GM21526 (cell line): Measurements from ENCODE around the gene HES3.

Source experiments
- ATAC-seq: cut with Tn5 transposase; IDR thresholded peaks from one replicate; pipeline ENCODE4 v1.9.1; 2021; ENCODE audit warnings: moderate library complexity; ENCODE audit not compliant: unreplicated experiment, low FRiP score

The HES3 gene

DNA sequence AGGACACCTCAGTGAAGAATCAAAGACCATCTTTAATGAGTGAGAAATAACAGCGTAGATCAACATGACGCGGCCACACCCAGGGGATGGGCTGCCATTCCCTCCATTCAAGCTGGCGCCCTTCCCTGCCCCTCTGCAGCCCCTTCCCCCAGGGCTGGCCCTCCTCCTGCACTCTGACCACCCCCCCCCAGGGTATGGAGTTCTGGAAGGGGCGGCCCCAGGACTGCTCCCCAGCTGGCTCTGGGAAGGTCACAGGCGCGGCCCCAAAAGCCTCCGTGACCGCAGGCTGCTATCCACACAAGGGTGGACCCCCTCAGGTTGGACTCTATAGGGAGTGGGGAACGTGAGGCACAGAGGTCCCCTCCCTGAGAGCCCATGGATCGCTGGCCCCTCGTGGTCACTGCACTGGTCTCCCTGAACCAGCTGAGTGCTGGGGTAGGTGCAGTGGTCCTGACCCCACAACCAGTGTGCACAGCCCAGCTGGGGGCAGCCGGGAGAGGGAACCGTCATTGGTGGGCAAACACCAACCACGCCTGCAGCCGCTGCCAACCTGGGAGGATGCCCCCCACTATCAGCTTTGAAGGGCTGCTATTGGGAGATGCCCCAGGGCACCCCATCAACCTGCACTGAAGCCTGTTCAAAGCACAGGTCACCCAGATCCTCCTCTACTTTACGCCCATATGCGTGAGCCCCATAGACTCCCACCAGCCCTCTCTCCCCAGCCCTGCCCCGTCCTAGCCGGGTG, 33.0 kb downstream of the HES3 start:
- no peak for ATAC-seq

DNA sequence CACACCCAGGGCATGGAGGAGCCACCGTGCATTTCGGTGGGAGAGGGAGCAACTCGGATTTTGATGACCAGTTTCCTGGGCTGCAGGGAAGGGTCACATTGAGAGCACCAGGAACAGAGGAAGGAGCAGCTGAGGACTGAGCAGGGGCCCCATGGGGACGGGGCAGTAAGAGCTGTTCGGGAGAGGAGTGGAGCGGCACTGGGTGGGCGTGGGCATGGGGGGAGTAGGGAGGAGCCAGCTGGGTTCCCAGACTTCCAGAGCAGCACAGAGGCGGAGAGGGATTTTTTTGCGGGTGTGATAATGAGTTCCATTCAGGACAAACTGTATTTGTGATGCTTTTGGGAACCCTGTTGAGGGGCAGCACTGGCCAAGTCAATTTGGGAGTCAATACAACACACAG, 34.3 kb downstream of the HES3 start:
- no peak for ATAC-seq

DNA sequence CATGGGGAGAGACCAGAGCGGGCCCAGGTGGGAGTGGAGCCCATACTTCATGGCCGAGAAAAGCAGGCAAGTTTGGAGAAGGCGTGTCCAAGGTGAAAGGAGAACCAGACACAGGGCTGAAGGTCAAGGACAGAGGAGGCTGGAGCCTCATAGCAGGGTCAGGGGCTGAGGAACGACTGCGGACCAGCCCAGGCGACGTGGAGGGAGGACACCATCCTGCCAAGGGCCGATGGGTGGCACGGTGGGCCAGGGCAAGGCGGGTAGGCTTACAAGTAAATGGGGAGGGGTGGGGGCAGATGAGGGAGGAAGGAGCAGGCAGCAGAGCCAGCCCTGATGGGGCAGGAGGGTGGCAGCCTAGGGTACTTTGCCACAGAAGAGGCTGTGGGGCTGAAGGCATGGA, 35.1 kb downstream of the HES3 start:
- ATAC-seq, result no peak

DNA sequence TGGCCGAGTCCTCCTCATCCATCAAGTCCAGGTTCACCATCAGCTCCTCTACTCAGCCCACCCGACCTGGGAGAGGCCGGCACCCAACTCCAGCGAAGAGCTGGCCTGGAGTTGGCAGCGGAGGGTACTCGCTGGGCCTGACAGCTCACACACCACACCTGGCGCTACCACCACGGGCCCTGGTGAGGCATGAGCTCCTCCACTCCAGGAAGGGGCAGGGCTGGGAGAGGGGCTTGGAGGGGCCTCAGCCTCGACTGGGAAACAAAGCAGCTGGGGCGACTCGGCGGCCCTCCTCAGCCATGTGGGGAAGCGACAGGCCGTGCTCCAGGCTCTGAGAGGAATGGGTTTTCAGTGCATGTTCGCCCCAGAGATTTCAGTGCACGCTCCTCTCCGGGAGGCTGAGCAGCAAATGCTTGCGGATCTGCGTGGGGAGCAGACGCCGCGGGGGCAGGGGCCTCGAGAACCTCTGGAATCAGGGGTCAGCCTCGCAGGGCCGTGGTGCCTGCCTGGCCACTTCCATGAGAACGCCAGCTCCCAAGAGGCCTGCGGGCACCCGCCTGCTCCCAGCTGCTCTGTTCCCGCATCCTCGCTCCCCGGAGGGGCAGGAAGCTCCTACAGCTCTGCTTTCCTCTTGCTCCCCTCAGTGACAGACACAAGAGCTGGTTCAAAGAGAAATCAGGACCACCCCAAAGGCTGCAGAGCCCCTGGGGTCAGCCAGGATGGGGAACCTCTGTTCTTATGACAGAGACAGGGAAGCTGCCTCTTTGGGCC, 35.8 kb downstream of the HES3 start:
- no peak for ATAC-seq

DNA sequence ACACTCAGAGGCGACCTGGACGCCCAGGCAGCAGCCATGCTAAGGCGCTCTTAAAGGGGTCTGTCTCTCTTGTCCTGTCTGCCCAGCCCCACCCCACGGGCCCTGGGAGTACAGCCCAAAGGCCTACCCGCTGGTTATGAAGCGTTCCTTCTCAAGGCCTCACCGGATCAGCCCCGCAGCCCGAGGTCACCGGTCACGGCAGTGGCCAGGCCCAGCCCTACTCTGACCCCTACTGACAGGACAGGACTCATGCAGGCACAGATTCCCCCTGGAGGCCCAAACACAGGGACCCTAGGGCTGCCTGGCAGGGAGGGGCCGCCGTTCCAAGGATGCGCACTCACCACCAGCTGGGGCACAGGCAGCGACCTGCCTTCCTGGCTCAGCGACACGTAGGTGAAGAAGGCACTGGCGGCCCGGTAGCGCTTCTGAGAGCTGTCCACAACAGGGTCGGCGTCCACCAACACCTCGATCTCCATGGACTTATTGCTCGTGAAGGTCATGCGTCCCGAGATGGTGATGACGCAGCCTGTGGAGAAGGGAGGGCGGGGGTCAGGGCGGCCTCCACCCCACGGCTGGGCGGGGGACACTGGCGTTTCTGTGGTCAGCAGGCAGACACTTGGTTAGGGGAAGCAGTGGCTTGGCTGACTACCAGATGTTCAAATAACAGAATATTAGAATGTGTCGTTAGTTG, 36.9 kb downstream of the HES3 start:
- no peak for ATAC-seq

DNA sequence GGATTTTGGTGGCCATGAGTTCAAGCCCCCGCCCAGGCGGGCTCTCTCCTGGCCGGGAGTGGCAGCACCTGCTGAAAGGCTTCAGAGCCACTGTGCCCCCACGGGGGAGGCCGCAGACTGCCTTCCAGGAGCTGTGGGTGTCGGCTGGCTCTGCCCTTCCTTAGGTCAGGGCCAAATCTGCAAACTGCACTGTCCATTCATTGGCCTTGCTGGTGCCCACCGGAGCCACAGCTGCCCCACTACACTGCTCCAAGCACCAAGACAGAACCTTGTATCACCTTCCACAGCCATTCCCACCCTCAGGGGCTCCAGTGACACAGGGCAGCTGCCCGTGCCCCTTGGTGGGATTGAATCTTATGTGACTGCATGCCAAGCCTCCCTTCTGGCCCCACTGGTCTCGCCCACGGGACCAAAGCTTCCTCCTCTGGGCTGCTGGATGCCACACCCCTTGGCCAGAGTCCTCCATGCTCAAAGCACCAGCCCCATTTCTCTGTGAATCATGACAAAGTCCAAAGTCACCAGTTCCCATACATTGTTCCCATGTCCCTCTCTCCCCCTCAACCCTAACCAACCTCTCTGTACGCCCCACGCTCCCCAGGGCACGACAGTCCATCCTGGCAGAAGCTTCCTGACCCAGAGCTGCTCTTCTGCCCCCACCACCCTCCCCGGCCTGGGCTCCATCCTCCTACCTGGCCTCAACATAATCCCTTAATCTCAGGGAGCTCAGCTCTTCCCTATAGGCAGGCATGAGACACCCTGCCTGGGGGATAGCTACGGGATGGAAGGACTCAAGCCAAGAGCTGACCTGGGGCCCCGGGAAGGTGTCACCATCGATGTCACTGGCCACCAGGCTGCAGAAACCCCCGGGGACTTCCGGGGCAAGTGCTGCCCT, 37.8 kb downstream of the HES3 start:
- no peak for ATAC-seq

DNA sequence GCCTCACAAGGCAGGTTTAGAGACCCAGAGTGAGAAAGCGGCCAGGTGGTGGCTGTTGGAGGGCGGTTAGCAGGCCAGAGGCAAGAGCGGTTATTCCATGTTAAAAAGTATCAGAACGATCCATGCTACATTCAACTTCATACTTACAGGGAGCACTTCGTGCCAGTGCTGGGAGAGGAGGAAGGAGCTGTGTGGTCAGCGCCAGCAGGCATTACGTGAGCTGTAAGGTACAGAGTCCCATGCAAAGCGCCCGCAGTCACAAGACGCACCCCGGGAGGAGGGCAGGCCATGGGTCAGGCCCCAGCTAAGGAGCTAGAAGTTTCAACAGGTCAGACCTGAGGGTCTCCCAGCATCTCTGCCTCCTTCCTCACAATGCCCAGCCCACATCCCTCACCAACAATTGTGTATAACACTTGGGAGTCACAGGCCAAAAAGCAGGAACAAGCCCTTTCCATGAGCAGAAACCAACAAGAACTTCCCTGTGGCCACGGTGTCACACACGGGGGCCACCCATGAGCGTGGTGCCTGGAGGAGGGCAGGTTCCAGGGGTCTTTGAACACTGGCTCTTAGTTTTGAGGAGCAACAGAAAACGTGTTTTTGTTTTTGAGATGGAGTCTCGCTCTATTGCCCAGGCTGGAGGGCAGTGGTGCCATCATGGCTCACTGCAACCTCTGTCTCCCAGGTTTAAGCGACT, 38.7 kb downstream of the HES3 start:
- ATAC-seq, result no peak

DNA sequence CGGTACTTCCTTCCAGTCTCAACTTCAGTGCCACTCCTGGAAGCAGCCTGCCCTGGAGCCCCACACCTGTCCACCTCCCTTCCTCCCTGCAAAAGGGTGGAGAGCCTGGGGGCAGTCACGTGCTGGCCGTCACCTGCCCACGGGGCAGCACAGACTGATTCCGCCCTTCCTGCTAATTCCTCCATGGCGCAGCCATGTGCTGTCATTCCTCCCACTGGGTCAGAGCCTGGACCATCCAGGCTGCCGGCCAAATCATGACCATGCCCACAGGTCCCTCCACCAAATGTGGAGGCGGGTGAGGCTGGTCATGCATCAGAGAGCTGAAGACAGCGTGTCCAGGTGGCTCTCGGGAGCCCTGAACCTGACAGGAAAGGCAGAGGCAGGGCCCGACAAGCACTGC, 41.4 kb downstream of the HES3 start:
- ATAC-seq, result no peak

DNA sequence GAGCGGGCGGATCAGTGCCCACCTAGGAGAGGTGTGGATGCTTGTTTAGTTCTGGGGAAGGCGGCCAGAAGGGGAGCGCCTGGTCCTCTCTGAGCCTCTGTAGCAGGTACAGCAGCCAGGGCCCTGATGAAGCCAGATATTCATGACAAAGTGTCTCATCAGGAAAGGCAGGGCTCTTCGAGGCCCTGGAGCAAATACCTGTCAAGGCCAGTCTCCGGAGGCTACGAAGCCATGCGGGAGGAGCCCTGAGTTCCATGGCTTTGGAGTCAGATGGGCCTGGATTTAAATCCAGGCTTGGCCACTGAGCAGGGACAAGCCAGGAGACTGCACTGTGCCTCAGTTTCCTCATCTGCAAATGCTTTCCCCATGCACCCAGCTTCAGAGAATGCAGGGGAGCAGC, 42.3 kb downstream of the HES3 start:
- ATAC-seq, result no peak

DNA sequence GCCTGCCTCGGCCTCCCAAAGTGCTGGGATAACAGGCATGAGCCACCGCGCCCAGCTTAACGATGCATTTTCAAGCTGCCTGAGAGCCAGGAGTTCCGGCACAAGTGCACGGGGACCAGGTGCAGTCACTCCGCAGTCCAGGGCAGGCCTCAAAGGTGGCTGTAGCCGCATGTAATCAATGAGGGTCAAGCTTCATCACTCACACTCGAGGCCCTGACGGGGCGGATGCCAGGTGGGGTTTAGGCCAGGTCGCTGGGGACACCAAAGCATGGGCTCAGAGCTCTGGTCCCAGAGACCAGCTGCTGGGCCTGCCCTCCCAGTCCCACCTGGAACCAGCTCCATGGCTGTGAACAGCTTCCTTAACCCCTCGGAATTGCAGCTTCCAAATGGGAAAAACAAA, 43.0 kb downstream of the HES3 start:
- no peak for ATAC-seq

DNA sequence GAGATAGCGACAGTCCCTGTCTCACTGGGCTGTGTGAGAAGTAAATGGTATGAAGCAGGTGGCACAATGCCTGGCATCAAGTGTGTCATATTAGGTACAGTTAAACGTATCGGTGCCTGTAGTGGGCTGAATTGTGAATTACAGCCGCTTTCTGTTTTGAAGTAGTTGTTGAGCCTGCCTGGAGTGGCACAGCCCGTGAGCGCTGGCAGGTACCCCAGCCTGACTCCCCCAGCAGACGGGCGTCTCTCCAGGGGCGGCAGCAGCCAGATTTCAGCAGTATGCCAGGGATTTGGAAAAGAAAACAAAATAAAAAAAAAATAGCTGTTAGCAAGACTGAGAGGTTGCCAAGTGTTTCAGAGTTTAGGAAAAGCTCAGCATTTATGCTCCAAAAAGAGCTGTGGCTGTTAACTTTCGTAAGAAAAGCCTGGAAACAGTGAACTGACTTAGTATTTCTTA, 43.5 kb downstream of the HES3 start:
- no peak for ATAC-seq

DNA sequence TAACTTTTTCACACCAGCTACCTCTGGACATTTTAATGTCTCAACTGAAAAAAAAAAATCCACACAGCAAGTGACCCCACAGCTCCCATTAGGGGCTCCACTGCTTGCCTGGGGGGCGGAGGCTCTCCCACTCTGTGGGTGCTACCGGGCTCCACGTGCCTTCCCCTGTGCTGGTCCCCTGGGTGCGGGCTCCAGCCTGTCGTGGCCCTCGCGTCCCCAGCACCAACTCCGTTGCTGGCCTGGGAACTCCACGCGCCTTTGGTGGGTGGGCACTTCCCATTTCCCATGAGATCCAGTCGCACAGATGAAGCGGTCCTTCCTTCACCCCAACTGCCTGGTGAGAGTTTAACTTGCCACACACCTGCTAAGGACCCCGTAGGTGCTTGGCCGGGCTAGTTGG, 44.0 kb downstream of the HES3 start:
- ATAC-seq, result no peak

DNA sequence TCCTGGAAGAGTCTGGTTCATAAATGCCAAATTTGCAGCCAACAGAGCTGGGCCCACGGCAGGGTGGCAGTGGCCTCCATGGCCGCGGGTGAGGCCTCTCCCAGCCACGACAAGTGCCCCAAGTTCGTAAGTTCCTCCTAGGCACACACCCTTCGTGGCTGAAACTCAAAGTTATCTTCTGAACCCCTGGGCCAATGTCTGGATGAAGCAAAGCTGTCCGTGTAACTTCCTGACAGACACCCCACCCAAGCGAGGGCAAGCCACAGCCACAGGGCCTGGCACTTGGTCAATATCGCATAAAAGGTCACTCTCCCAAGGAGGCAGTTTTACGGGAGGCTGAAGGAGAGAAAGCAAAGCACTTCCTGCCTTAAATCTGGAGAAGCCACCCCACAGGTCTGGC, 44.7 kb downstream of the HES3 start:
- no peak for ATAC-seq

DNA sequence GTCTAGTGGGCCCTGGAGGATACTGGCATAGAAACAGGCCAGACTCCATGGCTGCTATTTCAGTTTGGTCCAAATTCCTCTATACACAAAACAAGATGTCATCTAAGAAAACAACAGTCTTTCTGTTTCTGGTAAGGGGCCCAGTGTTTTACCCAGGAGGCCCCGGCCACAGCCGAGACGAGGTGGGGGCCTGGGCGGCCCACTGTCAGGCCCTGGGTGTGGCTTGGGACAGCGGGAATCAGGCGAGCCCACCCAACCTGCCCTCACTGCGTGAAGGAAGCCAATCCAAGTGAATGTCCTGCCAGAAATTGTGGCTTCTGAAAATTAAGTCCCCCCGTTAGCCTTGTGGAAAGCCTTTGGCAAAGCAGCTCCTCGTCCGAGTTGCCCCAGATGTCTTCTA, 48.1 kb downstream of the HES3 start:
- ATAC-seq, result no peak

DNA sequence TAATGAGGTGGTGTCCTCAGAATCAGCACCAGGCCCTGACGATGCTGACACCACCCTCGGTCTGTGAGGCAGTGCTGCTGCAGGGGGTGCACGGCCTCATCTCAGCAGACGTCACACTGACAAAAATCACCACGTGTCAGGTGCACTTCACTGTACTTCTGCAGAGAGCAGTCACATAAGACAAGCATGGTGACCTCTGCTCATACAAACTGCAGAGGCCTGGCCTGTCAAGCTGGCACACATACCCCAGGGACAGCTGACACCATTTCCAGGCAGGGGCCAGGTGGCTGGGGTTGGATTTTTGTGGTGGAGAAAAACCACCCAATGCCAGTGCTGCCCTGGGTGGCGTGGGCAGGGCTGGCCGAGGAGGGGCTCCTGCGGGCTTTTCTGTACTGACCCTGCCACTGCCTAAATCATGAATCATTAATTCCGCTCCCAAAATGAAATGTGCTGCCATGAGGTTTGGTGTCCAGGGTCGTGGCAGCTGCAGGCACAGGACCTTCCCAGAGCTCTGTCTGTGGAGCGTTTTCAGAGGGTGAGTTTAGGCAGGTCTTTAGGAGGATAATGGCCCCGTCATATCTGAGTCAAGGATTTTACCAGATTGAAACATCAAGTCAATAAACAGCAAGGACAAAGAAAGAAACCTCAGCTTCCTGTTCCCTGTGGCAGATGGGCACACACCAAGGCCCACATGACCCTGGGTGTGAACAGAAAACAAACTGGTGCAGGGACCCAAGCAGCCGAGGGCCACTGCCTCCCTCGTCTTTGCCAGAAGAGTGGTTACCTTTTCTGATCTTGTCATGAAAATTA, 50.3 kb downstream of the HES3 start:
- ATAC-seq, result no peak

DNA sequence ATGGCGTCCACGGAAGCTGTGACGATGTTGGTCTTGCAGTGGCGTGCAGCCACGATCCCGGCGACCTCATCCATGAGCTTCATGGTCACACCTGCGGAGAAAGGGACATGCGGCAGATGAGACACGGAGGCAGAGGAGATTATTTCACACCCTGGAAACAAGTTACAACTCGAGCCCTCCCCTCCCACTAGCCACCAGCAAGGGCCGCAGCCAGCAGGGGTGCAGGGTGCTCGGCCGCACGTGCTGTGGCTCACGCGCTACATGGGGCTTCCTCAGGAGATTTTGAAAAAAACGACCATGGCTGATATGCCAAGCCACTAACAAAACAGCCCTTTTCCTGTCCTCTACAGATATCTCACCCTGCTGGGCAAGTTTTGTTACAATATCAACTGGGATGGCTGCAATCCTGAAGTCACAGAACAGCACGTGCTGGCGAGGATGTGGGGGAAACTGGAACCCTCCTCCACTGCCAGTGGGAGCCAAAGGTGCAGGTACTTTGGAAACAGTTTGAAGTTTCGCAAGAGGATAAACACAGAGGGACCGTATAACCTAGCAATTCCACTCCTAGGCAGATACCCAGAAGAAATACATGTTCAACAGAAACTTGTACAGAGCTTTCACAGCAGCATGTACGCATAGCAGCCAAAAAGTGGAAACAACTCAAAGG, 51.0 kb downstream of the HES3 start:
- no peak for ATAC-seq
